HuH-7 (cell line): ENCODE results near the gene FAM32A.

Experiments used
- DNase-seq: peaks from one replicate; pipeline ENCODE4 v3.0.0; 2011; ENCODE audit warnings: low spot score

FAM32A gene

DNA sequence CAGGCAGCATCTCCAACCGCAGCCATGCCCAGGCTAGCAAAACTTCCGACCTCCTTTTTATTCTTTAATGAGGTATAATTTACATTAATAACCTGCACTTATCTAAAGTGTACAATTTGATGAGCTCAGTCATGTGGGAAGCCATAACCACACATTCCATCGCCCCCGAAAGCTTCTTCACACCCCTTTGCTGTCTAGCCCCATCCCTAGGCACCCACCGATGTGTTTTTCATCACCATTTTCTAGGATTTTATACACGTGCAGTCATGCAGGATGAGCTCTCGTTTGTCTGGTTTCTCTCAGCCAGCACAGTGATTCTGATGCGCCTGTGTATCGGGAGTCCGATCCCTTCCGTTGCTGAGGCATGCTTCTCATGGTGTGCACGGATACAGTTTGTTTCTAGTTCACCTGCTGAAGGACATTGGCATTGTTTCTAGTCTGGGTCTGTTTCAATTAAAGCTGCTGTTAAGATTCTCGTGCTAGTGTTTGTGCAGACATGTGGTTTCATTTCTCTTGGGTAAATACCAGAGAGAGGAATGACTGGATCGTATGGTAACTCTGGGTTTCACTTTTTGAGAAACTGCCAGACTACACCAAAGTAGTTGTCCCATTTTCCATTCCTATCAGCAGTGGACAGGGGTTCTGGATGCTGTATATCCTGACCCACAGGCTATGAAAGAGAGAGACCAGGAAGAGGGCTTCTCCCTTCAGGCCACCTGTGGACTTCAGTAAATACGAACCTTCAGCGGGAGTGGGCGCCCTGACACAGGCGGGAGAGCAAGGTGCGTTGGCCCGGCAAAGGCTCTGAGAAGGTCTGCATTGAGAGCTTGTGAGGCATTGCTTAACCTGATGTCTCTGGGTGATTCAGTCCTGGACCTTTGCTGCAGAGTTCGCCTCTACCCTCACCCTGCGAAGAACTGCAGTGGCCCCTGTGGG lies 17.4 kb downstream of the FAM32A start:
- no peak for DNase-seq

DNA sequence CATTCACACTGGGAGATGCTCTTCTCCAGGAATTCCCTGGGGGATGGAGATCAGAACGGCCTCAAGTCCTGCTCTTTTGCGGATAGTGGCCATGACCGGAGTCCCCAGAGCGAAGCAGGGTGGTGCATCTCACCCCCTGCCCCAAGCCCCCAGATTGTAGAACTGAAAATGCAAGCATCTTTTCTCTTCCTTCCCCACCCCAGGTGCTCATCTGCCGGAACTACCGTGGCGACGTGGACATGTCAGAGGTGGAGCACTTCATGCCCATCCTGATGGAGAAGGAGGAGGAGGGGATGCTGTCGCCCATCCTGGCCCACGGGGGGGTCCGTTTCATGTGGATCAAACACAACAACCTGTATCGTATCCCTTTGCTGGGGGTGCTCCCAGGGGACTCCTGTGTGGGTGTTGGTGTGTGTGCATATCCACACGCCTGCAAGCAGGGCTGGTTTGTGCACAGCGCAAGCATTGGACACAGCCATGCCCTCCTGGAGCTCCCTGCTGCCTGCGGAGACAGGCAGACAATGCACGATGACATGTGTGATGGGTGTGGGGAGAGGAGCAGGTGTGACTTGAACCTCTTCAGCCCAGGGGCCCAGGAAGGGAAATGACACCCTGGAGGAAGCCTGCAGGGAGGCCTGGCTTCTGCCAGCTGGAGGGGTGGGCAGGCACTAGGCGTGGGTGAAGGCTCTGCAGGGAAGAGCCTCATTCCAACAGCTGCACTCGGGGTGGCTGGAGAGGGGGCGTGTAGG lies 18.2 kb downstream of the FAM32A start:
- no peak for DNase-seq

GRCh38 chr19:16204005-16204294 lies 18.7 kb downstream of the FAM32A start:
- no peak for DNase-seq

- no peak for DNase-seq
These were observed 20.2 kb downstream of the FAM32A start for GRCh38 chr19:16205205-16206045.

GRCh38 chr19:16206046-16206605 lies 20.9 kb downstream of the FAM32A start:
- no peak for DNase-seq

DNA sequence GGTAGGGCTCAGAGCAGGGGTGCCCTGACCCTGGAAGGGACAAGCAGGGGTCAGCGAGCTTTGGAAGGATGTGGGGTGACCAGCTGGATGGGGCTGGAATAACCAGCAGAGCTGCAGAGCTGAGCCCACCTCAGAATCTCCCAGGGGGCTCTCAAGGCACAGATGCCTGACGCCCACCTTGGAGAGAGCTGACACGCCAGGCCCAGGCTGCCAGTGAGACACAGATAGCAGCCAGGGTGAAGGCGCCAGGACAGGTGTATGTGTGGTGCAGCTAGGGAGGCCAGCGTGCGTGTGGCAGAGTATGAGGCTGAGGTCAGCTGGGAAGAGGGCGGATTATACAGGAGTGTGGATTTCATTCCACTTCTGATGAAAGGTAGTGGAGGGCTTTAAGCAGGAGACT lies 21.4 kb downstream of the FAM32A start:
- DNase-seq, result no peak

GRCh38 chr19:16207063-16207462 lies 21.9 kb downstream of the FAM32A start:
- no peak for DNase-seq

GRCh38 chr19:16207490-16208025 lies 22.3 kb downstream of the FAM32A start:
- DNase-seq, result no peak

DNA sequence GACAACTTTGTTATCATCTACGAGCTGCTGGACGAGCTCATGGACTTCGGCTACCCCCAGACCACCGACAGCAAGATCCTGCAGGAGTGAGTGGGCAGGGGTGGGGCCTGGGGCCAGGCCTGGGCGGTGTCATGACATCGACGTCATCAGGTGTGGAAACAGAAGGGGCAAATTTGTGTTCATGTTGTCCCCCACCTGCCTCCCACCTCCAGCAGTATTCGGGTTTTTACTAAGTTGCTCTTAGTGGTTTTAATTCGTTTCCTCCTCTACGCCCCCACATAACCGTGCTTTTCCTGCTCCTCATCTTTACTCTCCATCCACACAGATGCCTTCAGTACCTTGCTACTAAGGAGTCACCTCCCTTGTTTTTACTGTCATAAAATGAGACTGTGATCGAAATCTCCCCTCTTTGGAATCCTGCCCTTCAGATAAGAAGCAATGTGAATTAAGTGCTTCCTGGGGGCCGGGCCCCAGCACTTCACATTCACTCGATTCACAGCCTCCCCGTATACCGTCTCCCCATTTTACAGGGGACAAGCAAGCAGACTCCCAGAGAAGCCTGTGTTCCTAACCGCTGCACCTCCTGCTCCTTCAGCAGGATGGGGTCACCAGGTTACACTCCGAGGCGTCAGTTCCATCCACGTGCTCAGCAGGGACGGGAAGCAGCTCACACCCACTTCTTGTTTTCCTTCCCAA lies 23.0 kb downstream of the FAM32A start:
- no peak for DNase-seq

- DNase-seq, result no peak
These were observed 23.8 kb downstream of the FAM32A start for GRCh38 chr19:16208847-16209665.

DNA sequence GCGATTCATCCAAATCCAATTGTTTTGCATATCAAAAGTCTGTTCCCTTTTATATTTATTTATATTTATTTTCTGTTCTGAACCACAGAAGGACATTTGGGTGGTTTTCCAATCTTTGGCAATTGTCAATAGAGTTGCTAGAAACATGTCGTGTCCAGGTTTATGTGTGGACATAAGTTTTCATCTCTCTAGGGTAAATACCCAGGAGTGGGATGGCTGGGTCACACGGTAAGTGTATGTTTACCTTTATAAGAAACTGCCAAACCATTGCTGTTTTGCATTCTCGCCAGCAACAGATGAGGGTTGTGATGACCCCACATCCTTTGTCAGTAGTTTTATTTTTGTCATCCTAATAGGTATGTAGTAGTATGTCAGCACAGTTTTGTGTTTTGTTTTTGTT lies 25.0 kb downstream of the FAM32A start:
- DNase-seq, result no peak

GRCh38 chr19:16213076-16213475 lies 27.9 kb downstream of the FAM32A start:
- DNase-seq, result no peak

DNA sequence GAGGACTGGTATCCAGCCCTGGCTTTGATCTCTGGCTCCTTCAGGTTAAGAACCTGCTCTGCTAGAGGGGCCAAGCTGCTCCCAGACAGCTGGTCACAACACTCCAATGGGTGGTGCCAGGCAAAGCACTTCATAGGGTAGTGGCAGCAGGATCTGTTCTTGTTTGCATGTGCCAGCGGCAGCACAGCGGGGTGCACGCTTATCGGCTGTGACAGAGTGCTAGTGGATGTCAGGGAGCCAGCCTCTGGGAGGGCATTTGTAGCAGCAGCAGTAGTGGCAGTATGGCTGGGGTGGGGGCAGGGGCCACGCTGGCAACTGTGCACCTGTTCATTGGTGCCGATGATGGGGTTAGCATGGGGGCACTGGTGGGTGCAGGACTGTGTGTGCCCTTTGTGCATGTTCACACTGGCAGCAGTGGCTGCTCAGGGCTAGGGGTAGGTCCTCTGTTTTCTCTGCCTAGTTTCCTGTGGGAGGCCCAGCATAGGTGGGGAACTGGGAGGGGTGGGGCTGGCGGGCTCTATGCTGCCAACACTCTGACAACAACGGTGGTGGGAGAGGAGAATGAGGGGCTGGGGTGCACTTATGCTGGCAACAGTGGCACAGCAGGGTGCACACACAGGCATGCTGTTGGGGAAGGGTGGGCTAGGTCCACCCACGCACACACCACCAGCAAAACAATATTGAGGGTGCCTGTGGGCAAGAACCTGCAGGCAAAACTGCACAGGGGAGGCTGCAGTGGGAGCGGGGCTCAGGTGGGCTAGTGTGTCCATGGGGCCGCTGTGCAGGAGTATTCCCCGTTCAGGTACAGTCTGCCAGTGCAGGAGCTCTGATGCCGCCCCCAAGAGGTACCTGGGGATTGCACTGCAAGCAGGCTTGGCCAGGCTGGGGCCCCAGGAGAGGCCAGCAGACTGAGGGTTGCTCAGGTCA lies 31.8 kb downstream of the FAM32A start:
- no peak for DNase-seq

- no peak for DNase-seq
These were observed 32.7 kb downstream of the FAM32A start for GRCh38 chr19:16217716-16218451.

- no peak for DNase-seq
These were observed 33.6 kb downstream of the FAM32A start for GRCh38 chr19:16218851-16219250.

GRCh38 chr19:16222806-16223205 lies 37.6 kb downstream of the FAM32A start:
- no peak for DNase-seq

GRCh38 chr19:16223746-16224145 lies 38.5 kb downstream of the FAM32A start:
- no peak for DNase-seq

DNA sequence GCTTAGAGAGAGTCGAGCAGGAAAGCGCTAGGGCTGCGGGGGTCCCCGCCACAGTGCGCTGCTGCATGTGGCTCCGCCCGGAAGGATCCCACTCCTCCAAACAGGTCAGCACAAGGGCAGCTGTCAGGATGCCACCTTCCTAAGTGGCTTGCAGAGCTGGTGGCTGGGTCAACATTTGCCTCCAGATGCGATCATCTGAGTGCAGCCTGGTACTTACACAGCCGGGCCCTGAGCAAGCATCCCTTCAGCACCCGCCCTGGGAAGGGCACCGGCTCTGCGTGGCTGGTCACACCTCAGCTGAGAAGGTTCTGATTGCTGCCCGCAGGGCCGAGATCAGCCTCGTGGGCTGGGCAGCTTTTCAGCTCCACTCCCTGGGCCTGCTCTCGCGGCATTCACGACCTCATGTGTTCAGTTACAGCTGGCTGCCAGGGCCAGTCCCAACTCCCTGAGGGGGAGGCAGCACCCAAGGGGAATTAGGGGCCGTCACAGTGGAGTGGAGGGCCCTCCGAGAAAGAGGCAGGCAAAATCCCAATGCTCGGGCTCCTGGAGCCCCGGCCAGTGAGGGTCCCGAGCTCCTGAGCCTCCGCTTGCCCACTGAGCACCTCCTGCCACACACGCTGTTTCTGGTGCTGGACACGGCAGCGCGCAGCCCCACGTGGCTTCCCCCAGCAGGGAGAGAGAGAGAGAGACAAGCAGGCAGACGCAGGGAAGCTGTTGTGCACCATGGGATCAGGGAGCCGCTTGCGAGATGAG lies 39.3 kb downstream of the FAM32A start:
- DNase-seq, result no peak
